ENCODE results near the gene NECTIN2.

GRCh38 chr19:44846455-44847143 is 502 bp downstream of the NECTIN2 start:
- TF ChIP-seq, protein P1, sequence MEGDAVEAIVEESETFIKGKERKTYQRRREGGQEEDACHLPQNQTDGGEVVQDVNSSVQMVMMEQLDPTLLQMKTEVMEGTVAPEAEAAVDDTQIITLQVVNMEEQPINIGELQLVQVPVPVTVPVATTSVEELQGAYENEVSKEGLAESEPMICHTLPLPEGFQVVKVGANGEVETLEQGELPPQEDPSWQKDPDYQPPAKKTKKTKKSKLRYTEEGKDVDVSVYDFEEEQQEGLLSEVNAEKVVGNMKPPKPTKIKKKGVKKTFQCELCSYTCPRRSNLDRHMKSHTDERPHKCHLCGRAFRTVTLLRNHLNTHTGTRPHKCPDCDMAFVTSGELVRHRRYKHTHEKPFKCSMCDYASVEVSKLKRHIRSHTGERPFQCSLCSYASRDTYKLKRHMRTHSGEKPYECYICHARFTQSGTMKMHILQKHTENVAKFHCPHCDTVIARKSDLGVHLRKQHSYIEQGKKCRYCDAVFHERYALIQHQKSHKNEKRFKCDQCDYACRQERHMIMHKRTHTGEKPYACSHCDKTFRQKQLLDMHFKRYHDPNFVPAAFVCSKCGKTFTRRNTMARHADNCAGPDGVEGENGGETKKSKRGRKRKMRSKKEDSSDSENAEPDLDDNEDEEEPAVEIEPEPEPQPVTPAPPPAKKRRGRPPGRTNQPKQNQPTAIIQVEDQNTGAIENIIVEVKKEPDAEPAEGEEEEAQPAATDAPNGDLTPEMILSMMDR (IDR thresholded peaks at IDR 0.05; ENCODE audit: insufficient read depth, low read depth, low read length) = no peak
- TF ChIP-seq EZH2 (IDR thresholded peaks at IDR 0.05; ENCODE audit: insufficient read depth, low read length) = no peak

All from astrocyte (in vitro differentiated cells and primary cell).